ENCODE data around the gene KRT32.

GRCh38 chr17:41489531-41489930 lies 22.3 kb upstream of the KRT32 start, which contains the start of gene KRT36:
- TF ChIP-seq EZH2 (IDR thresholded peaks at IDR 0.05; ENCODE audit: low read length, unreplicated experiment) (no peak), CTCF (conservative IDR thresholded peaks at IDR 0.05; ENCODE audit: low read depth, low read length) (no peak)
